ENCODE measurements around the gene AFF1.

AFF1 gene

DNA sequence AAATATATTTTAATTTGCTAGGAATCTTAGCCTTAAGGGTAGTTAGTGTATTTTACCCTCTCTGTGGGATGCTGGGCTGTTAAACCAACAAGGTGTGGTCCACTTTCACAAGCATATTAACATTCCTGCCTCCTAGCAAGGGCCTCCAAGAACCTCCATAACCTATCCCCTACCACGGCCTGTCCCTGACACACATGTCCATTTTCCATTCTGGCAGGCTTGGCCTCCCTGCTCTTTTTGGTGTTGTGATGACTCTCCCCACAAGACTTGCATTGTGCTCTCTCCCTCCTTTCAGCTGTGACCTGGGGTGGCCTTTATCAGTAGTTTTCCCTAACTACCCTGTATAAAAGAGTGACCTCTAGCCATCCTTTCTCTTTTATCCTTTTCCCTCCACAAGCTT, 165.4 kb downstream of the AFF1 start:
- no peak for DNase-seq (ENCODE audit: low read depth, low spot score)
- H3K27ac ChIP-seq, result no peak overlapping the region

DNA sequence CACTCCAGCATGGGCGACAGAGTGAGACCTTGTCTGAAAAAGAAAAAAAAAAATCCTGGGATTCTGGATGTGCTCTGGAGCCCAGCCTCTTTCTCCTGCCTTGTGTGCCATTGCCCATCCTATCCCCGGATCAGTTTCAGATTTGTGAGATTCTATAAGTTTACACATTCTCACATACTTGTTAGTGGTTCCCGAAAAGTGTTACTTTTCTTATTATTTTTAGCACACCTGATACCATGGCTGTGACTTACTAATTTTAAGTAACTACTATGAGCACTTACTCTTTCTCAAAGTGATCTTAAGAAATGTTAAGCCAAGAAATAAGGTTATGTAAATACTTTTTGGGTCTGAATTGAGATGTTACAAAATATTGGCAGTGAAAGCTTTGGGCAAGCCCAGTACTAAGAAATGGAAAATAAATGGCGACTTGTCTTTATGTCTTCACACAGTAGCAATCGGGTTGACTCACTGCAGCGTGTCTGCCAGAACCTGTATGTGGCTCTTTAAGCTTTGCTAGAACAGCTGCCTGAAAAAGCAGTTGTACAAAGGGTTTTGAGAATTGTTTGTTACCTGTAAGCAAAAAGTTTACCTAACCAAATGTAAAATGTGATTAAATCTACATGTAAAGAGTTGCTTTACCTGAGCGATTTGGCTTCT, 166.9 kb downstream of the AFF1 start:
- peak overlapping the region; percentile 56 for H3K27ac ChIP-seq
- no peak for DNase-seq (ENCODE audit: low read depth, low spot score)

DNA sequence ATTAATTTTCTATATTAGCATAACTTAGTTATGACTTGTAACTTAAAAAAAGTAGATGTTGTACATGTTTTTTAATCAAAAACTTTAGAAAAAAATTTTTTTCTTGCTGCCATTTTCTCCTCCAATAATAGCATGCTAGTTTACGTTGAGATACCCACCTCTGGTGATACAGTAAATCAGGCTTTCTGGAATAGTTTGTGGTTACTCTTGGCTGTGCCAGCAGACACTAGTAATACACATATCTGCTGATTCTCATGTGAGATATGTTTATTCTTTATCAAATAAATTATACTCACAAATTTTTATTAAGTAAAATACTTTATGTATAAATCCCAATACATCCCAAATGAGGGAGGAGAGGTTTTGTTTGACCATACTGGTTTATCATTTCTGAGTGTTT, 168.3 kb downstream of the AFF1 start:
- DNase-seq (ENCODE audit: low read depth, low spot score), result no peak
- peak overlapping the region; percentile 55 for H3K27ac ChIP-seq

DNA sequence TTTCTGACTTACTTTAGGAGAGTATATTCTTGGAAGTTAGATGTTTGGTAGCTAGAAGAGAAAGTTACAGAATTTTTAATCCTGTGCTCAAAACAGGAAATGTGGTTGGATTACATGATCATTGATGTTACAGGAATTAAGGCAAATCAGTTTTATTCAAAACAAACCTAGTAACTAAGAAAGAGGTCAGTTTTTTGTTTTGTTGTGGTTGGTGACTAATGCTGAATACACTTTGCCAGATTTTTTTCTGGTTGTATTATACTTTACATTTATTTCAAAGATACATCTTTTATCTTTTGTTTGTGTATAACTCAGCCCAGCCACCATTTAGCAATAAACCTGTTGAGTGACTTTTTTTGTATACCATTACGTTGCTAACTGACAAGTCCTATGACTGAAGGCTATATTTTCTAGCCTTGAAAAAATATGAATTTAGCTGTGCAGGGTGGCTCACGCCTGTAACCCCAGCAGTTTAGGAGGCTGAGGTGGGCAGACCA, 168.9 kb downstream of the AFF1 start:
- H3K27ac ChIP-seq, result peak overlapping the region; percentile 55
- peak; percentile 64 for DNase-seq (ENCODE audit: low read depth, low spot score)

DNA sequence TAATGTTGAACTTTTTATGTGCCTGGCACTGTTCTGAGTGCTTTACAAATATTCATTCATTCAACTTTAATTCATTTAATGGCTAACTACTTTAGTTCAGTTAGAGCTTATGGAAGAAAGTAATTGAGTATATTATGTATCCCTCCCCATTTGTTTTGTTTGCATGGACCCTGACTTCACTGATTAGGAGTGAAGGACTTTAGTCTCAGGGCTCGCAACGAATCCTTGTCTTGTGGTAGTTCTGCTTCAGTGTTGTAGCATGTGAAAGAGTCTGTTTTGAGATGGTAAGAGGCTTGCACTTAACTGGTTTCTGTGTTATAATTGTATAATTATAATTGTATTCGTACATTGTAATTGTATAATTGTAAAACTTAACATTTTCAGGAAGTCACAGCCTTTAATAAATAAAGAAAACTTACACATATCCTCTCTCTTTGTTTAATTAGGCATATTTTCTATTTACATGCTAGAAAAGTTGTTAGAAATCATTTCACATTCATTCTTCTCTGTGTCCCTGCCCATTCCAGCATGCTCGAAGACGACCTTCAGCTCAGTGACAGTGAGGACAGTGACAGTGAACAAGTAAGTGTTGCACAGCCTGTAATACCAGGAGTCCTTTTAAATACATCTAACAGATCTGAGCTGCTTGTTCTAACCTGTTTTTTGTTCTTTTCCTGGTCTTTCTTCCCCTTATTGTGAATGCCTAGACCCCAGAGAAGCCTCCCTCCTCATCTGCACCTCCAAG, 170.5 kb downstream of the AFF1 start:
- no peak for DNase-seq (ENCODE audit: low read depth, low spot score)
- H3K27ac ChIP-seq, result no peak overlapping the region

DNA sequence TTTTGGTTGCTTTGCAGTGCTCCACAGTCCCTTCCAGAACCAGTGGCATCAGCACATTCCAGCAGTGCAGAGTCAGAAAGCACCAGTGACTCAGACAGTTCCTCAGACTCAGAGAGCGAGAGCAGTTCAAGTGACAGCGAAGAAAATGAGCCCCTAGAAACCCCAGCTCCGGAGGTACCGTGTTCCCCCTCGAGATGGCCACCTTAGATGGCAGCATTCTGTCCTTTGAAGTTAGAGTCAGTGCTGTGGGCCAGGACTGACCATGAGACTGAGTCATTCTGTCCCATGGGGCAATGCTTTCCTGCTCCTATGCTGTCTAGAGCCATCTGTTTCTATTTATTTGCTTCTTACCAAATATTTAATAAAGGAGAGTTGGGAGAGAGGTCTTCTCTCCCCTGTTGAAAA, 173.3 kb downstream of the AFF1 start:
- H3K27ac ChIP-seq, result no peak overlapping the region
- DNase-seq (ENCODE audit: low read depth, low spot score), result no peak

DNA sequence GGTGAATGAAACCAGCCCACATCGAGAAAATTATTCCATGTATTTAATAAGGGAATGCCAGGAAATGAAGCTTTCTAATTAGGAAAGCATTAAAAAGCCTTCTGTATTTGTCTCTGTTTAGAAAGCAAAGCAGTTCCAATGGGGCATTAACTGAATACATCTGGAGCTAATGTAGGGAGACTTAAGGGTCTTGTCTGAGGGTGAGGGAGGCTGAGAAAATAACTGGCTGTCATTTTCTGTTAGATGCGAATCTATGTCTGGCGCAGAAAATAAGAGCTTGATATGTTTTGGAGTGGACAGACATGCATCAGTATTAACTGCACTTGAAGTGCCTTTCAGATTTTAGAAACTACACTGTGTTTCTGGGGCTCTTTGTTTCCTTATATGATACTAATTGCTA, 174.3 kb downstream of the AFF1 start:
- DNase-seq (ENCODE audit: low read depth, low spot score), result no peak
- H3K27ac ChIP-seq, result no peak overlapping the region

DNA sequence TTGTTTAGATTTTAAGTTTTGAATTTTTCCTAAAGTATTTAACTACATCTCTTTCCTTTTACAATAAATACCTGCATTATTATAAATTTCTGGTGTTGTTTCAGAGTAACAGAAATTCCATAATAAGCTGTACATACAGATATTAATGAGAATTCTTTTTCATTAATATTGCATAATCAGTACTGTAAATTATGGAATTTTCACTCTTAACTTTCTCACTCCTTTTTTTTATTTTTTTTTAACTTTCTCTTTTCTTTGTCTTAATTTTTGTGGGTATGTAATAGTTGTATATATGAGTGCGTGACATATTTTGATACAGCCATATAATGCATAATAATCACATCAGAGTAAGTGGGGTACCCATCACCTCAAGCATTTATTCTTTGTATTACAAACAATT, 175.1 kb downstream of the AFF1 start:
- no peak for DNase-seq (ENCODE audit: low read depth, low spot score)
- no peak overlapping the region for H3K27ac ChIP-seq

DNA sequence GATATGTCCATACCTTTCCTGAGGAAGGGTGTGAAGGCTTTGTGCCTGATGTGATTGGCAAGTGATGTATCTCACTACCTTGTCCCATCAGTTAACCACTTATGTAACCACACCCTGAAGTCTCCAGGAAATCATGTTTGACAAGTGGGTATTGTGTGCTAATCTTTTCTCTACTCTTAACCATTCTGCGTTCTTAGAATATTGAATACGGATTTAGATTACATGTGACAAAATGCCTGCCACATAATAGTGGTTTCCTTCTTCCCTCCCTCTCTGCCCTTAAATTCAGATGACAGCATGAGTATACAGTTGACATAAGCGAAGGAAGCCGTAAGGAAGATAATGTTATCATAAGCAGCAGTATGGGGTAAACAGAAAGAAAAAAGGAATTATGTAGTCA, 177.3 kb downstream of the AFF1 start:
- no peak for DNase-seq (ENCODE audit: low read depth, low spot score)
- no peak overlapping the region for H3K27ac ChIP-seq

DNA sequence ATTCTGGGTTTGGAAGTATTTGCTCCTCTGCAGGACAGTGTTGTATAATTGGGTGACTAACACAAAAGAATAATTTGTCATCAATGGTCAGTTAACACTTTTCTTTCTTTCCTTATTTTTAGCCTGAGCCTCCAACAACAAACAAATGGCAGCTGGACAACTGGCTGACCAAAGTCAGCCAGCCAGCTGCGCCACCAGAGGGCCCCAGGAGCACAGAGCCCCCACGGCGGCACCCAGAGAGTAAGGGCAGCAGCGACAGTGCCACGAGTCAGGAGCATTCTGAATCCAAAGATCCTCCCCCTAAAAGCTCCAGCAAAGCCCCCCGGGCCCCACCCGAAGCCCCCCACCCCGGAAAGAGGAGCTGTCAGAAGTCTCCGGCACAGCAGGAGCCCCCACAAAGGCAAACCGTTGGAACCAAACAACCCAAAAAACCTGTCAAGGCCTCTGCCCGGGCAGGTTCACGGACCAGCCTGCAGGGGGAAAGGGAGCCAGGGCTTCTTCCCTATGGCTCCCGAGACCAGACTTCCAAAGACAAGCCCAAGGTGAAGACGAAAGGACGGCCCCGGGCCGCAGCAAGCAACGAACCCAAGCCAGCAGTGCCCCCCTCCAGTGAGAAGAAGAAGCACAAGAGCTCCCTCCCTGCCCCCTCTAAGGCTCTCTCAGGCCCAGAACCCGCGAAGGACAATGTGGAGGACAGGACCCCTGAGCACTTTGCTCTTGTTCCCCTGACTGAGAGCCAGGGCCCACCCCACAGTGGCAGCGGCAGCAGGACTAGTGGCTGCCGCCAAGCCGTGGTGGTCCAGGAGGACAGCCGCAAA, 179.6 kb downstream of the AFF1 start:
- H3K27ac ChIP-seq, result no peak overlapping the region
- DNase-seq (ENCODE audit: low read depth, low spot score), result no peak

DNA sequence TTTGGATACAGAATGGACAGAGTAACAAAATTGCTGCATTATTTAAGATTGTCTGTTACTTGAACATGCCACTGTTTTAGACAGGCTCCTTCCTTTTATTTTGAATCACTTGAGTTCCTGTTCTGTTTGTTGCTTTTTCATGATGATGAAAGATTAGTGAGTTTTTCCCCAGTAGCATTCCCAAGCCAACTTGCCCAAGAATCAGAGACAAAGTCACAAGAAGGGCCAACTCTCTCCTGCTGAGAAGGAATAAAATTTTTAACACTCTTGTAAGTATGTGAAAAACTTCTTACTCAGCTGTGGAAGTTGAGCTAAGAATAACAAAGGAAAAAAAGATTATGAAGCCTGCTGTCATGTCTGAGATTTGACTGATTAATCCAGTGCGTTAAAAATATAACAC, 181.4 kb downstream of the AFF1 start:
- DNase-seq (ENCODE audit: low read depth, low spot score), result no peak
- H3K27ac ChIP-seq, result no peak overlapping the region

DNA sequence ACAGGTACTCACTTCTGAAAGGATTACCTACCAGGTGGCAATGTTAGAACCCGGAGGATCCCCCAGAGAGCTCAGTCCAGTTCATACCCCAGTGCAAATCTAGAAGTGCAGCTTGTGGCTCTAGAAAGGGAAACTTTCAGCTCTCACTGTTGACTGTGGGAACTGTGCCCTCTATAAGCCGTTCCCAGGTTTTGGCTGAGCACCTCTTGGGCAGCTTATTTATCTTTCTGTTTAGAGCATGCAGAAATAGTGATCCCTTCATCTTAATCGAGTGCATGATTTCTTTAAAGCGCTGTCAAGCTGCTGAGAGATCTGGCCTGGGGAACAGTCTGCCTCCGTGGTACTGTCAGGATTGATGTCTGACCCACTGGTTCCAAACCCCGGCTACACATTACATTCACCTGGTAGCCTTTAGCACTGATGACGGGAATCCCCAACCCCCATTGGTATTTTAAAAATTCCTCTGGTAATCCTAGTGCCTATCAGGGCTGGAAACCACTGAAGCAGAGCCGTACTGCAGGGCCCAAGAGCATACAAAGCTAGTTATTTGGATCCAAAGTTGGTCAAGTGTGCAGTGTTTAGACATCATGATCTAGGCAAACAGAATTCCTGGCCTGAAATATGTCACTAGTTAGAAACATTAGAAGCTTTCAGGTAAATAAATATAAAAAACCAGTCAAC, 182.4 kb downstream of the AFF1 start:
- no peak for DNase-seq (ENCODE audit: low read depth, low spot score)

DNA sequence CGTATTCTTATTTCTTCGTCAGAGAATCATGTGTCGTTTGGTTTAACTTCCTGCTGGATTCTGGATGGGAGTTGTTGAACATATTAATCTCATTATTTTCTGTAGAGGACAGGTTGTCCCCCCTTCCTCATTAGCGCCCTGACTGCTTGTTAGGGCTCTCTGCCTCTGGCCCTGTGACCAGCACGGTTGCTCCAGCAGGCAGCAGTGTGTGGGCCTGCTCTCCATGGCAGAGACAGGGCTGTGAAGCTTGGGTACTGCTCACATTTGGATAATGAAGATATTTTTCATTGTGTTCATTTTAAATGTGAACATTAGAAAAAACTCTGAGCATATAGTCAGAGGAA, 182.9 kb downstream of the AFF1 start:
- DNase-seq (ENCODE audit: low read depth, low spot score), result no peak
- no peak overlapping the region for H3K27ac ChIP-seq

More for the DNA sequence above, 182.4 kb downstream of the AFF1 start:
- no peak overlapping the region for H3K27ac ChIP-seq

DNA sequence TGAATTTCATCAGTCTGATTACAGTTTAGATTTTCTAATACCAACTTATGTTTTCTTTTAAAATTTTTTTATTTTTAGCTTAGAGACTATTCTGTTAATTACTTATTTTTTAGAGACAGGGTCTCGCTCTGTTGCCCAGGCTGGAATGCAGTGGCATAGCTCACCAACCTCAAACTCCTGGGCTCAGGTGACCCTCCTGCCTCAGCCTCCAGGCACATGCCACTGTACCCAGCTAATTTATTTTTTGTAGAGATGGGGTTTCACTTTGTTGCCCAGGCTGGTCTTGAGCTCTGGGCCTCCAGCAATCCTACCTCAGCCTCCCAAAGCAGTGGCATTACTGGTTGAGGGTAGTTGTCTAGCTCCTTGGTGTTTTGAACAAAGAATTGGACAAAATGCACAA, 183.6 kb downstream of the AFF1 start:
- H3K27ac ChIP-seq, result no peak overlapping the region

DNA sequence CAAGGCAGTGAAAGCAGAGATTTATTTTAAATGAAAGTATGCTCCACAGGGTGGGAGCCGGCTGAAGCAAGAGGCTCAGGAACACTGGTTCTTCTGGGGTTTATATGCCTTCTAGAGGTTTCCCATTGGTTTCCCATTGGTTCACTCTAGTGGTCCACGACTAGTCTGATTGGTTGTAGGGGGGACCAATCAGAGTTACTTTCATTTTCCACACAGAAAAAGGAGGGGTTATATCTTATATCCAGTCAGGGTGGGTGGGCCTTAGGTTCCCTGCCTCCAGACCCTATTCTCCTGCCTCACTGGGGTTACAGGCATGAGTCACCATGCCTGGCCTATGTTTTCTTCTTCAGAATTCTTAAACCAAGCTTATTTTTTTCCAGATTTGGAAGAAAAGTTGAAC, 184.0 kb downstream of the AFF1 start:
- no peak for DNase-seq (ENCODE audit: low read depth, low spot score)
- H3K27ac ChIP-seq, result no peak overlapping the region

More for the DNA sequence above, 183.6 kb downstream of the AFF1 start:
- DNase-seq (ENCODE audit: low read depth, low spot score), result no peak

DNA sequence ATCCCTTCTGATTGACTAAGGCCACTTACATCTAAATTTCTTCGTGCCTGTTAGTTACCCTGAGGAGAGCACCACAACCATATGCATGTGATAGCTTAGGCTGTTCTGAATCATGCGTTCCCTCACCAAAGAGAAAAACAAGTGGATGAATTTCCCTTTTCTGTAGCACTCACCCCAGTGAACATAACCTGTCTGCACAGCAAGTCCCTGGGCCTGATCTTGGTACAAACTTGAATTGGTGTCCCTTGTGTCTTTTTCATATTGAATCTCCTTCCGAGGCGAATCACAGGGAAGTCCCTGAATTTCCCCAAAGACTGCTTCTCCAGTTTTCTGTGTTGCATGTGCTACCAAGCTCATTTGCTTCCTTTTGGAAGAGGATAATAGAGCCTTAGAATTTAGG, 185.2 kb downstream of the AFF1 start:
- H3K27ac ChIP-seq, result peak overlapping the region; percentile 88
- DNase-seq (ENCODE audit: low read depth, low spot score), result no peak

DNA sequence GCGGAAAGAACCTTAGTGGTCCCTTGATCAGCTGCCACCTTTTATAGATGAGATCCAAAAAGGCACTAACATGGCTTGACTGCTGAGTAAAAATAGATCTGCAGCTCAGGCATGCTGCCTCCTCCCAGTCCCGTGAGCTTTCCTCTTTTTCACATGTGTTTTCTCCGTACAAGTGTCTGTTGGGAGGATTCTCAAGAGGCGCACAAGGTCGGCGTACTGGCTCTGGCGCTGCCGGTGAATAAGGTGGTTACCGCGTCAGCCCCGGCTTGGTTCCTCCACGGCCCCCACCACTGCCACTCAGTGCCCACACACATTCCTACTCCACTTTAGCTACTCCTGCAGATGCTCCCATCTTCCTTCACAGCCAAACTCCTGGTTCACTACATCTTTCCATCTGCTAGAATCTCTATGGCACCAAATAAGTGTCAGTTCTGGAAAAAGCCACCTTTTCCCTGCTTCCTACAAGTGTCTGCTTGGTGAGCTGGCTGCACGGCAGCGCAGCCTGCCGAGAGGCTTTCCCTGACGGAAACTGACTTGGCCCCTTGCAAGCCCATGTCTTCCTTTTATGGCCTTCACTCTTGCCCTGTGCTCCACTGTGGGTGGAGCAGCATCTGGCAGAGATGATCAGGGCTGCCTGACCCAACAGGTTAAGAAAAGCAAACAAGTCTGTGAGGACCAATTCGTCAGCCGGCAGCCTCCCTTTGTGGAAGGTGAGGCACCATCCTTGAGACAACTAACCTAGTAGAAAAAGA, 185.8 kb downstream of the AFF1 start:
- peak; percentile 92 for DNase-seq (ENCODE audit: low read depth, low spot score)
- H3K27ac ChIP-seq, result peak overlapping the region; percentile 88

DNA sequence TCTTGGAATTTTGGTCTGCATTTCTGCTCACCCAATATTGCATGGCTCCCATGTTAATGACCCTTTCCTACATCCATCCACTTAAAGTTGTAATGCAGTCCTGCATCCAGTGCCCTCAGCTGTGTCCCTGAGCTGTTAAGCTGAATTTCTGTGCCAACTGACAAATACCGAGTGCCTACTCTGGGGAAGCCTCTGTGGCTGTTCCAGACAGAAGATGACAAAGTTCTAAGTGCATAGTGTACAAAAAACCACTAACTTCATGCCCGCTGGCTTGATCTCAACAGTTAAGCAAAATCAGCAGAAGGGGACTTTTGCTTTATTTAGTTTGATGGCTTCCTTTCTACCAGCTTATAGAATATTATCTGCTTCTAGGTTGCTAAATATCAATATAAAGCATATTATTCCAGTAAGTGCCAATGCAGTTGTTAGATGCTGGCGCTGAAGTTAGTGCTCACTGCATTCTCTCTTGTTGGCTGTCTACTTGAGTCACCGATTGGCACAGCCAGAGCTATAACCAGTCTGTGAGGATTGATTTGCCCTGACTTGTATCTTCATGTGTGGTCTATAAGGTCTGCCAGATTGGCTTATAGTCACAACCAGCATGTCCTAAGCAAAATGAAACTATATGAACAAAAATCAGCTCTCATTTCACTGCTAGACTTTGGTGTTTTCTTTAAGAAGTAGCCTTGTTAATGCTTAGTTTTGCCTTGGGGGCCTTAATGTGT, 186.7 kb downstream of the AFF1 start:
- H3K27ac ChIP-seq, result peak overlapping the region; percentile 88
- peak; percentile 93 for DNase-seq (ENCODE audit: low read depth, low spot score)

DNA sequence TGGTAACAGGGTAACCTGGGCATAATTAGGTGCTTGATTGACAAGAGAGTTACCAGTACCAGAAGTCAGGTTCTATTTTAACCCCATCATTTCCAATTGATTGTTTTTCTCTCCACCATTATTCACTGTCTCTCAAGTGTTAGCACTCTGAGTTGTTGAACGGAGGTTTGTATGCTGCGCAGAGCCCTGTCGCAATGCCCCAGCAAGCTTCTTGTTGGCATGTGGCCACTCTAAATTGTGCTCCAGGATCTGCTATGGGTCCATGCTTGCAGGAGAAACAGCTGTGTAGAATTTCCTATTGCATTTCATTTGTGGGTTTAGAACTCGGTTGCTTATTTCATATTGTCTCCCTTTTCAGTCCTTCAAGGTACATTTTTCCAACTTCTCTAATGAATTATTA, 187.4 kb downstream of the AFF1 start:
- DNase-seq (ENCODE audit: low read depth, low spot score), result peak; percentile 16
- peak overlapping the region; percentile 88 for H3K27ac ChIP-seq
